CD14-positive monocyte (primary cell): ENCODE results near the gene EFCAB7. TPM values are rescaled to one million over a fixed set of nuclear protein-coding genes. Genes with fewer than 3 reads are reported as not detected.
A peak's percentile ranks its signal among the peaks of the same experiment; 100 is the strongest.

Experiments used
- DNase-seq, 3 donors: peaks; one replicate each; pipeline ENCODE4 v3.0.0-alpha.2; 2011 to 2022
- H2AFZ ChIP-seq: 2 replicates; pipeline ENCODE4 v1.6.0; 2012; ENCODE audit warnings: mild to moderate bottlenecking, low read depth, low read length, inconsistent platforms; ENCODE audit not compliant: insufficient read depth, poor library complexity, severe bottlenecking
- H3K27ac ChIP-seq, 2 donors: 1 replicate in 1 of 2; 2 replicates in 1 of 2; pipeline ENCODE4 v1.5.1; 2012 to 2013; ENCODE audit warnings: low read length in 2 of 2, control low read depth in 1 of 2, inconsistent platforms in 1 of 2, low read depth in 1 of 2, mild to moderate bottlenecking in 1 of 2
- H3K27me3 ChIP-seq, 2 donors: one replicate each; pipeline versions ENCODE4 v1.6.0 to v1.6.1; 2011 to 2013; ENCODE audit warnings: low read length in 2 of 2; ENCODE audit not compliant: control insufficient read depth in 2 of 2, insufficient read depth in 2 of 2
- H3K36me3 ChIP-seq, 2 donors: replicated peaks in 1 of 2; 1 replicate in 1 of 2; 2 replicates in 1 of 2; pipeline versions ENCODE4 v1.5.1 to v1.6.1; 2012 to 2013; ENCODE audit warnings: low read length in 2 of 2, control low read depth in 1 of 2, inconsistent platforms in 1 of 2, mild to moderate bottlenecking in 1 of 2; ENCODE audit not compliant: insufficient read depth in 2 of 2, control insufficient read depth in 1 of 2
- H3K4me1 ChIP-seq, 2 donors: 1 replicate in 1 of 2; 2 replicates in 1 of 2; pipeline versions ENCODE4 v1.5.1 to v1.6.1; 2012 to 2013; ENCODE audit warnings: low read length in 2 of 2, control low read depth in 1 of 2, inconsistent platforms in 1 of 2, mild to moderate bottlenecking in 1 of 2, moderate library complexity in 1 of 2; ENCODE audit not compliant: insufficient read depth in 2 of 2, control insufficient read depth in 1 of 2
- H3K4me2 ChIP-seq: replicated peaks from 2 replicates; pipeline ENCODE3; 2012; ENCODE audit warnings: low read length, moderate library complexity, mild to moderate bottlenecking; ENCODE audit not compliant: poor library complexity, severe bottlenecking; ENCODE audit errors: extremely low read depth
- H3K4me3 ChIP-seq, 3 experiments: fragments of 200-600 bp in 1 of 3; sonication (generic) in 1 of 3; replicated peaks in 1 of 3; 1 replicate in 2 of 3; 2 replicates in 1 of 3; pipeline ENCODE4 v1.5.1; 2011 to 2013; ENCODE audit warnings: low read length in 3 of 3, mild to moderate bottlenecking in 3 of 3, control low read depth in 2 of 3, low read depth in 2 of 3, inconsistent platforms in 1 of 3, moderate library complexity in 1 of 3
- H3K79me2 ChIP-seq: 2 replicates; pipeline ENCODE4 v1.6.0; 2012; ENCODE audit warnings: mild to moderate bottlenecking, control low read depth, inconsistent platforms, low read length, moderate library complexity; ENCODE audit not compliant: insufficient read depth
- H3K9ac ChIP-seq: 2 replicates; pipeline ENCODE4 v1.6.0; 2017; ENCODE audit warnings: low read length, mild to moderate bottlenecking; ENCODE audit not compliant: insufficient read depth, poor library complexity, severe bottlenecking
- H3K9me3 ChIP-seq, 2 donors: replicated peaks in 1 of 2; 1 replicate in 1 of 2; 2 replicates in 1 of 2; pipeline versions ENCODE4 v1.5.1 to v1.6.1; 2012 to 2013; ENCODE audit warnings: low read length in 2 of 2, control low read depth in 1 of 2; ENCODE audit not compliant: control insufficient read depth in 1 of 2, insufficient read depth in 1 of 2
- H4K20me1 ChIP-seq: 2 replicates; pipeline ENCODE4 v1.6.0; 2012; ENCODE audit warnings: mild to moderate bottlenecking, low read length, control low read depth, moderate library complexity; ENCODE audit not compliant: insufficient read depth
- H3K27ac Mint-ChIP-seq, 7 donors: one replicate each; pipeline ENCODE4 v1.8.0; 2020; ENCODE audit warnings: mild to moderate bottlenecking in 7 of 7, mixed read lengths in 7 of 7, moderate library complexity in 6 of 7, inconsistent platforms in 2 of 7
- H3K27me3 Mint-ChIP-seq, 3 donors: one replicate each; pipeline ENCODE4 v1.8.0; 2021 to 2022; ENCODE audit warnings: low read depth in 3 of 3, mild to moderate bottlenecking in 3 of 3, mixed read lengths in 3 of 3, moderate library complexity in 3 of 3, inconsistent platforms in 1 of 3
- H3K36me3 Mint-ChIP-seq, 2 donors: one replicate each; pipeline ENCODE4 v1.8.0; 2020; ENCODE audit warnings: mixed read lengths in 2 of 2, inconsistent platforms in 1 of 2, mild to moderate bottlenecking in 1 of 2
- H3K4me1 Mint-ChIP-seq: one replicate; pipeline ENCODE4 v1.8.0; 2020; ENCODE audit warnings: mild to moderate bottlenecking, mixed read lengths
- H3K4me3 Mint-ChIP-seq, 2 donors: one replicate each; pipeline ENCODE4 v1.8.0; 2020; ENCODE audit warnings: mild to moderate bottlenecking in 2 of 2, mixed read lengths in 2 of 2, moderate library complexity in 1 of 2
- H3K9me3 Mint-ChIP-seq, 7 donors: one replicate each; pipeline ENCODE4 v1.8.0; 2020 to 2022; ENCODE audit warnings: mixed read lengths in 7 of 7, mild to moderate bottlenecking in 6 of 7, moderate library complexity in 6 of 7, inconsistent platforms in 2 of 7
- CTCF ChIP-seq: fragments of 200-600 bp; IDR thresholded peaks from one replicate; pipeline ENCODE4 v1.8.0; 2022; ENCODE audit warnings: antibody characterized with exemption, mild to moderate bottlenecking
- WGBS: methylation state at CpG from one replicate; pipeline ENCODE4 v1.1.5; 2013; ENCODE audit warnings: missing lambda C conversion rate; ENCODE audit not compliant: insufficient coverage; 5-methylcytosine and 5-hydroxymethylcytosine counted together
- intact Hi-C, 2 donors: fragments of 100-400 bp; cut with micrococcal nuclease; formaldehyde crosslinking; loops; one replicate each; pipeline versions ENCODE4 v1.15.0 to v1.15.1; 2023
- polyA minus RNA-seq: library from RNA; depleted of rRNA, polyadenylated mRNA; stranded (reverse); fragments of >200 nt; gene quantifications from 2 replicates; pipeline ENCODE4 v1.2.3, GENCODE V29; 2012
- polyA plus RNA-seq, 3 donors: library from polyadenylated mRNA; depleted of rRNA in 1 of 3; unstranded in 2 of 3; stranded (reverse) in 1 of 3; fragments of 300-500 nt in 2 of 3; fragments of >200 nt in 1 of 3; fragmentation: Illumina TruSeq in 2 of 3; gene quantifications; 1 replicate in 2 of 3; 2 replicates in 1 of 3; pipeline ENCODE4 v1.2.3, GENCODE V29; 2012 to 2021
- total RNA-seq, 12 experiments: library from RNA in 1 of 12; stranded (reverse) in 1 of 12; fragments of 120-200 nt in 1 of 12; gene quantifications; one replicate each; pipeline ENCODE4 v1.2.4 and lab custom pipeline; 2013 to 2026; ENCODE audit warnings: mixed read lengths in 6 of 12, inconsistent platforms in 1 of 12

Gene EFCAB7, protein sequence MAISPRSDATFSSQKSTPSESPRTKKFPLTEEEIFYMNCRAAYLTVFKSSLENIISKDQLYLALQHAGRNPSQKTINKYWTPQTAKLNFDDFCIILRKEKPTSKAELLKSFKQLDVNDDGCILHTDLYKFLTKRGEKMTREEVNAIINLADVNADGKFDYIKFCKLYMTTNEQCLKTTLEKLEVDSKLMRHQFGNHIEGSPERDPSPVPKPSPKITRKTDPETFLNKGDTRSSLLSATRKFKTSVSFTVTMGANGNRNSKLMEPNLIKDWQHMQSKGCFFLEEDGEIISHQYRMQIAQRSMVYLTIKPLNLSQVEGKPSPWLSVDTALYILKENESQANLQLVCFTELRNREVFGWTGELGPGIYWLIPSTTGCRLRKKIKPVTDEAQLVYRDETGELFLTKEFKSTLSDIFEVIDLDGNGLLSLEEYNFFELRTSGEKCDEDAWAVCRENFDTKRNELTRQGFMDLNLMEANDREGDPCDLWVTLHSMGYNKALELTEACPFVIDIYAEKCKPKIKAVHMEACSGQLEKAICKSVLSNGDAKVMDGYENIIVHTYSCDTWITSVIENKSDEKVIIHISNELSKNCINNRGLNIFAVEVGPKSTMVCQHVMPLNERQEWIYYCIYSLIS
- 2.4 TPM for total RNA-seq (2013)
- polyA plus RNA-seq (1 to 10 TPM in 1 of 3 donors, under 1 TPM in 2; 0.37 to 2.2 (median 0.92) TPM), polyA minus RNA-seq (0.28 and 1.4 TPM in 2 replicates), total RNA-seq (lab: John Stamatoyannopoulos, UW) (0.42 to 5.9 (median 1.7) reads per million in 11 experiments)

- Mint-ChIP-seq H3K9me3 (no peaks in the 10 kb centered on the region), H3K27ac (peak within 1 kb of the TSS; percentile 95 to 99 (median 98)), H3K4me3 (peak within 1 kb of the TSS; percentile 91 to 97), H3K36me3 (peaks cover 2 to 3% of the 10 kb centered on the region in 2 donors), H3K27me3 (no peaks in the 10 kb centered on the region), H3K4me1 (peaks cover 19% of the 10 kb centered on the region)
- intact Hi-C loops: loop anchor here in 1 of 2 donors (10.0 kb wide), 1 partner anchor 158 kb away; the partner anchor contains the start of gene ALG6
- Histone ChIP-seq H3K79me2 (peaks cover 12% of the 10 kb centered on the region), H3K4me1 (peaks cover 9 to 18% of the 10 kb centered on the region in 2 donors), H4K20me1 (no peaks in the 10 kb centered on the region), H2AFZ (peak within 1 kb of the TSS; percentile 90), H3K9ac (peak within 1 kb of the TSS; percentile 75), H3K4me3 (peak within 1 kb of the TSS; percentile 45 to 93 (median 62)), H3K4me2 (peak within 1 kb of the TSS; percentile 71), H3K36me3 (peaks cover 0 to 3% of the 10 kb centered on the region in 2 donors), H3K27me3 (no peaks in the 10 kb centered on the region), H3K9me3 (no peaks in the 10 kb centered on the region), H3K27ac (peak within 1 kb of the TSS; percentile 84 to 98)
- WGBS: under 1% methylated on average over 42 of the region's 50 CpGs
- TF ChIP-seq CTCF: no peak
- peak; percentile 90 to 91 (median 90) for DNase-seq
These were observed at the start of gene EFCAB7, which contains the start of gene ITGB3BP for GRCh38 chr1:63522891-63523728. Gene EFCAB7 (plus strand): TSS chr1:63523525. CDS start chr1:63525573, 2,048 bp downstream. Gene ITGB3BP (minus strand): TSS chr1:63523225. CDS start chr1:63523133, 92 bp downstream.
